Effector memory CD4-positive, alpha-beta T cell (primary cell): ENCODE results near the gene YWHAG.
A peak's percentile ranks its signal among the peaks of the same experiment; 100 is the strongest.

Source experiments
- DNase-seq, 3 donors: peaks; one replicate each; pipeline ENCODE4 v3.0.0-alpha.2; 2020
- H3K27ac ChIP-seq: 2 replicates; pipeline ENCODE4 v1.7.0; 2013; ENCODE audit warnings: mild to moderate bottlenecking, low read length, moderate library complexity; ENCODE audit not compliant: insufficient read depth, poor library complexity, severe bottlenecking
- H3K27me3 ChIP-seq: replicated peaks from 2 replicates; pipeline ENCODE4 v1.7.0; 2013; ENCODE audit warnings: mild to moderate bottlenecking, low read length; ENCODE audit not compliant: insufficient read depth, control insufficient read depth, poor library complexity, severe bottlenecking
- H3K36me3 ChIP-seq: 2 replicates; pipeline ENCODE4 v1.7.0; 2013; ENCODE audit warnings: mild to moderate bottlenecking, low read length, moderate library complexity; ENCODE audit not compliant: control insufficient read depth, insufficient read depth
- H3K4me1 ChIP-seq: 2 replicates; pipeline ENCODE4 v1.7.0; 2013; ENCODE audit warnings: low read length, mild to moderate bottlenecking; ENCODE audit not compliant: control insufficient read depth, insufficient read depth, poor library complexity, severe bottlenecking
- H3K4me3 ChIP-seq: 2 replicates; pipeline ENCODE4 v1.7.0; 2013; ENCODE audit warnings: low read length, low read depth, mild to moderate bottlenecking; ENCODE audit not compliant: insufficient read depth, poor library complexity, severe bottlenecking
- H3K9me3 ChIP-seq: 2 replicates; pipeline ENCODE4 v1.7.0; 2013; ENCODE audit warnings: mild to moderate bottlenecking, low read length, moderate library complexity; ENCODE audit not compliant: control insufficient read depth

Gene YWHAG

GRCh38 chr7:76359978-76360638, 1.3 kb upstream of the YWHAG start:
- H3K4me3 ChIP-seq, result no peak overlapping the region
- no peak overlapping the region for H3K27ac ChIP-seq
- no peak for DNase-seq
- H3K9me3 ChIP-seq, result no peaks in the 10 kb centered on the region
- H3K4me1 ChIP-seq, result peaks cover 12% of the 10 kb centered on the region
- H3K27me3 ChIP-seq, result no peaks in the 10 kb centered on the region
- no peaks in the 10 kb centered on the region for H3K36me3 ChIP-seq

GRCh38 chr7:76359111-76359977, 553 bp upstream of the YWHAG start:
- Histone ChIP-seq H3K36me3 (no peaks in the 10 kb centered on the region), H3K9me3 (no peaks in the 10 kb centered on the region), H3K4me3 (peak overlapping the region; percentile 100), H3K27ac (peak overlapping the region; percentile 94), H3K27me3 (no peaks in the 10 kb centered on the region), H3K4me1 (peaks cover 9% of the 10 kb centered on the region)
- peak; percentile 88 to 93 (median 92) for DNase-seq

- peaks cover 5% of the 10 kb centered on the region for H3K36me3 ChIP-seq
- H3K9me3 ChIP-seq, result no peaks in the 10 kb centered on the region
- H3K4me1 ChIP-seq, result peaks cover 8% of the 10 kb centered on the region
- peak overlapping the region; percentile 100 for H3K4me3 ChIP-seq
- peak overlapping the region; percentile 94 for H3K27ac ChIP-seq
- no peaks in the 10 kb centered on the region for H3K27me3 ChIP-seq
- peak in 2 of 3 donors; percentile 11 to 28 for DNase-seq
Observed at GRCh38 chr7:76358011-76358480, 745 bp downstream of the YWHAG start.

GRCh38 chr7:76357475-76358010, 1.2 kb downstream of the YWHAG start:
- Histone ChIP-seq H3K36me3 (peaks cover 5% of the 10 kb centered on the region), H3K27ac (peak overlapping the region; percentile 94), H3K9me3 (no peaks in the 10 kb centered on the region), H3K27me3 (no peaks in the 10 kb centered on the region), H3K4me3 (peak overlapping the region; percentile 100), H3K4me1 (peaks cover 8% of the 10 kb centered on the region)
- DNase-seq, result no peak

- H3K27ac ChIP-seq, result no peak overlapping the region
- peaks cover 8% of the 10 kb centered on the region for H3K4me1 ChIP-seq
- no peaks in the 10 kb centered on the region for H3K9me3 ChIP-seq
- H3K27me3 ChIP-seq, result no peaks in the 10 kb centered on the region
- peaks cover 5% of the 10 kb centered on the region for H3K36me3 ChIP-seq
- DNase-seq, result no peak
- no peak overlapping the region for H3K4me3 ChIP-seq
Observed at GRCh38 chr7:76356823-76357222, 2.0 kb downstream of the YWHAG start.

GRCh38 chr7:76356115-76356514, 2.7 kb downstream of the YWHAG start:
- Histone ChIP-seq H3K4me3 (no peak overlapping the region), H3K36me3 (peaks cover 5% of the 10 kb centered on the region), H3K9me3 (no peaks in the 10 kb centered on the region), H3K4me1 (peaks cover 8% of the 10 kb centered on the region), H3K27me3 (no peaks in the 10 kb centered on the region), H3K27ac (no peak overlapping the region)
- DNase-seq, result no peak

- peaks cover 13% of the 10 kb centered on the region for H3K36me3 ChIP-seq
Observed at GRCh38 chr7:76354981-76355730, 3.6 kb downstream of the YWHAG start.

GRCh38 chr7:76354516-76354915, 4.3 kb downstream of the YWHAG start:
- H3K27ac ChIP-seq, result no peak overlapping the region
- H3K4me1 ChIP-seq, result peaks cover 8% of the 10 kb centered on the region
- H3K27me3 ChIP-seq, result no peaks in the 10 kb centered on the region
- no peak for DNase-seq
- H3K36me3 ChIP-seq, result peaks cover 13% of the 10 kb centered on the region
- H3K9me3 ChIP-seq, result no peaks in the 10 kb centered on the region
- H3K4me3 ChIP-seq, result no peak overlapping the region

More at GRCh38 chr7:76354981-76355730, 3.6 kb downstream of the YWHAG start:
- Histone ChIP-seq H3K27ac (no peak overlapping the region), H3K9me3 (no peaks in the 10 kb centered on the region), H3K27me3 (no peaks in the 10 kb centered on the region), H3K4me3 (no peak overlapping the region), H3K4me1 (peaks cover 8% of the 10 kb centered on the region)
- no peak for DNase-seq

- H3K4me1 ChIP-seq, result peaks cover 8% of the 10 kb centered on the region
- no peaks in the 10 kb centered on the region for H3K9me3 ChIP-seq
- H3K4me3 ChIP-seq, result no peak overlapping the region
- peaks cover 13% of the 10 kb centered on the region for H3K36me3 ChIP-seq
- no peak overlapping the region for H3K27ac ChIP-seq
- no peak for DNase-seq
- no peaks in the 10 kb centered on the region for H3K27me3 ChIP-seq
Observed at GRCh38 chr7:76353744-76354143, 5.0 kb downstream of the YWHAG start.
